ENCODE measurements around the gene LALBA. TPM values are rescaled to one million over a fixed set of nuclear protein-coding genes. Genes with fewer than 3 reads are reported as not detected.

Gene LALBA
- total and polyA plus RNA-seq, 9 of the 15 experiments (the other 6 are each of a cell fraction or from before 2014, with no cell fraction given), result 0.21 TPM; not detected in 8

DNA sequence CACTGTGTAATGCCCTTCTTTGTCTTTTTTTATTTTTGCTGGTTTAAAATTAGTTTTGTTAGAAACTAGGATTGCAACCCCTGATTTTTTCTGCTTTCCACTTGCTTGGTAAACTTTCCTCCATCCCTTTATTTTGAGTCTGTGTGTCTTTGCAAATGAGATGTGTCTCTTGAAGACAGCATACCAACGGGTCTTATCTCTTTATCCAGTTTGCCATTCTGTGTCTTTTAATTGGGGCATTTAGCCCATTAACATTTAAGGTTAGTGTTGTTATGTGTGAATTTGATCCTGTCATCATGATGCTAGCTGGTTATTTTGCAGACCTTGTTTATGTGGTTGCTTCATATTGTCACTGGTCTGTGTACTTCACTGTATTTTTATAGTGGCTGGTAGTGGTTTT lies 43.5 kb upstream of the LALBA start:
- Histone ChIP-seq H3K79me2 (ENCODE audit: control insufficient read depth, insufficient read depth, low read length) (no peaks in the 10 kb centered on the region), H3K36me3 (ENCODE audit: control insufficient read depth, insufficient read depth, low read length) (no peaks in the 10 kb centered on the region), H4K20me1 (replicated peaks; ENCODE audit: control insufficient read depth, insufficient read depth, low read length) (no peaks in the 10 kb centered on the region), H3K4me3 (no peak overlapping the region), H3K27ac (ENCODE audit: extremely low read depth, low read depth, low read length) (no peak overlapping the region), H3K9me3 (replicated peaks; ENCODE audit: control insufficient read depth, insufficient read depth, low read depth, low read length) (no peaks in the 10 kb centered on the region), H3K27me3 (ENCODE audit: control insufficient read depth in 2 of 2, insufficient read depth in 2 of 2, low read length in 2 of 2) (no peaks in the 10 kb centered on the region), H3K9me1 (ENCODE audit: control insufficient read depth, insufficient read depth, low read length) (no peaks in the 10 kb centered on the region), H3K4me1 (replicated peaks in 1 of 2; ENCODE audit: control insufficient read depth in 2 of 2, insufficient read depth in 2 of 2, low read length in 2 of 2) (no peaks in the 10 kb centered on the region; a peak in 1 of 5 replicates), H3K4me2 (ENCODE audit: insufficient read depth, low read length) (no peak overlapping the region), H3K9ac (ENCODE audit: insufficient read depth in 1 of 2, low read depth in 2 of 2, low read length in 2 of 2) (no peak overlapping the region), H2AFZ (ENCODE audit: low read depth, low read length) (no peak overlapping the region)
- ChIA-PET CTCF (ENCODE audit: low intra/inter-chr PET ratio) (no interaction called here), POLR2A (interaction anchor here (0.6 kb wide), 1 partner anchor 24 kb away, joined by 3 read pairs; no protein-coding TSS in a partner anchor)
- no peak for ATAC-seq
- no peak for FAIRE-seq
- intact Hi-C loops (cut with micrococcal nuclease) (no loop called here), in situ Hi-C loops (cut with MboI) (no loop called here)
- no TSS peak for BruUV-seq (replicated peaks)
- 0% methylated on average over 1 of the region's 1 CpG for WGBS (ENCODE audit: insufficient coverage, low coverage, missing lambda C conversion rate)
- DNase-seq (ENCODE audit: extremely low read depth in 1 of 4, low spot score in 3 of 4), result no peak
- TF ChIP-seq SRSF7 (optimal IDR thresholded peaks at IDR 0.05; ENCODE audit: low read depth, low read length), result no peak
- TF ChIP-seq ZFP30 (CRISPR knock-in tag; IDR thresholded peaks at IDR 0.05; ENCODE audit: borderline replicate concordance), result no peak
- no peak for TF ChIP-seq PURB (CRISPR knock-in tag; IDR thresholded peaks at IDR 0.05; ENCODE audit: low read depth)
- no peak for TF ChIP-seq FOXJ3 (CRISPR knock-in tag; IDR thresholded peaks at IDR 0.05)
- TF ChIP-seq ZNF24 (IDR thresholded peaks at IDR 0.05), result no peak
- no peak for TF ChIP-seq SIX5 (IDR thresholded peaks at IDR 0.05; ENCODE audit: borderline replicate concordance in 1 of 2, insufficient read depth in 1 of 2, low read depth in 1 of 2, low read length in 2 of 2)
- TF ChIP-seq KLF16 (IDR thresholded peaks at IDR 0.05), result no peak
- no peak for TF ChIP-seq ZNF584 (CRISPR knock-in tag; IDR thresholded peaks at IDR 0.05; ENCODE audit: low read depth)
- TF ChIP-seq POLR2H (tag; IDR thresholded peaks at IDR 0.05; ENCODE audit: low read depth), result no peak
- TF ChIP-seq ZBTB40 (IDR thresholded peaks at IDR 0.05), result no peak
- TF ChIP-seq ZBTB40 (CRISPR knock-in tag; IDR thresholded peaks at IDR 0.05), result no peak
- TF ChIP-seq NKRF (IDR thresholded peaks at IDR 0.05; ENCODE audit: borderline replicate concordance), result no peak
- no peak for TF ChIP-seq ZNF124 (CRISPR knock-in tag; IDR thresholded peaks at IDR 0.05)
